HEK293 (cell line): ENCODE measurements around the gene SLC13A3.

Experiments used
- CTCF ChIA-PET: fragments of 350-600 bp; formaldehyde crosslinking; extraction: SDS; loops from one replicate; lab custom pipeline; 2021; ENCODE audit warnings: antibody characterized with exemption; lab: Yijun Ruan, JAX
- POLR2A ChIA-PET: fragments of 300-600 bp; formaldehyde crosslinking; extraction: SDS; loops from one replicate; lab custom pipeline; 2020; ENCODE audit warnings: antibody characterized with exemption, inconsistent platforms; lab: Yijun Ruan, JAX
- H3K27ac ChIP-seq: fragments of 200-500 bp; sonication (Bioruptor generic); 2 replicates; pipeline ENCODE4 v1.5.1; 2014; ENCODE audit warnings: low read depth, low read length, control low read depth, inconsistent platforms; ENCODE audit errors: extremely low read depth
- H3K36me3 ChIP-seq, 2 experiments: fragments of 200-500 bp in 1 of 2; sonication (Bioruptor generic) in 1 of 2; 1 replicate in 1 of 2; 2 replicates in 1 of 2; pipeline ENCODE4 v1.5.1; 2014 to 2017; ENCODE audit warnings: inconsistent platforms in 2 of 2, low read length in 2 of 2; ENCODE audit not compliant: control insufficient read depth in 2 of 2, insufficient read depth in 1 of 2
- H3K4me1 ChIP-seq: fragments of 200-500 bp; sonication (Bioruptor generic); 2 replicates; pipeline ENCODE4 v1.5.1; 2014; ENCODE audit warnings: mild to moderate bottlenecking, low read length, inconsistent platforms; ENCODE audit not compliant: control insufficient read depth, insufficient read depth
- H3K4me3 ChIP-seq: 2 replicates; pipeline ENCODE4 v1.5.1; 2011; ENCODE audit warnings: low read depth, mild to moderate bottlenecking, control low read depth, low read length, moderate library complexity
- H3K9me3 ChIP-seq: fragments of 200-500 bp; sonication (Bioruptor generic); 2 replicates; pipeline ENCODE4 v1.5.1; 2014; ENCODE audit warnings: low read depth, low read length, inconsistent platforms; ENCODE audit not compliant: control insufficient read depth, insufficient read depth
- BCL11B ChIP-seq: fragments of 450-650 bp; formaldehyde crosslinking; IDR thresholded peaks from 2 replicates; pipeline ENCODE4 v1.5.1; 2016; ENCODE audit warnings: low read depth, missing biosample characterization, missing genetic modification characterization
- KLF1 ChIP-seq: fragments of 450-650 bp; formaldehyde crosslinking; IDR thresholded peaks from 2 replicates; pipeline ENCODE4 v1.5.1; 2016; ENCODE audit warnings: missing biosample characterization, missing genetic modification characterization
- PRDM2 ChIP-seq: fragments of 450-650 bp; formaldehyde crosslinking; IDR thresholded peaks from 2 replicates; pipeline ENCODE4 v1.5.1; 2016; ENCODE audit warnings: missing biosample characterization, missing genetic modification characterization, borderline replicate concordance
- PRDM4 ChIP-seq: fragments of 450-650 bp; formaldehyde crosslinking; IDR thresholded peaks from 2 replicates; pipeline ENCODE4 v1.5.1; 2017; ENCODE audit warnings: missing biosample characterization, missing genetic modification characterization
- PRDM6 ChIP-seq: fragments of 450-650 bp; formaldehyde crosslinking; IDR thresholded peaks from 2 replicates; pipeline ENCODE4 v1.5.1; 2017; ENCODE audit warnings: missing biosample characterization, missing genetic modification characterization
- WT1 ChIP-seq: fragments of 450-650 bp; formaldehyde crosslinking; IDR thresholded peaks from 2 replicates; pipeline ENCODE4 v1.5.1; 2016; ENCODE audit warnings: missing biosample characterization, missing genetic modification characterization
- ZBTB10 ChIP-seq: fragments of 450-650 bp; formaldehyde crosslinking; IDR thresholded peaks from 2 replicates; pipeline ENCODE4 v1.5.1; 2016; ENCODE audit warnings: missing biosample characterization, missing genetic modification characterization
- ZEB2 ChIP-seq: fragments of 450-650 bp; formaldehyde crosslinking; IDR thresholded peaks from 2 replicates; pipeline ENCODE4 v1.5.1; 2016; ENCODE audit warnings: missing biosample characterization, missing genetic modification characterization
- ZNF114 ChIP-seq: fragments of 450-650 bp; formaldehyde crosslinking; IDR thresholded peaks from 2 replicates; pipeline ENCODE4 v1.5.0; 2017; ENCODE audit warnings: missing biosample characterization, missing genetic modification characterization
- ZNF184 ChIP-seq: fragments of 450-650 bp; IDR thresholded peaks from 2 replicates; pipeline ENCODE4 v1.5.1; 2018; ENCODE audit warnings: missing biosample characterization, mild to moderate bottlenecking, missing genetic modification characterization
- ZNF202 ChIP-seq: fragments of 450-650 bp; formaldehyde crosslinking; IDR thresholded peaks from 2 replicates; pipeline ENCODE4 v1.5.1; 2016; ENCODE audit warnings: missing biosample characterization, missing genetic modification characterization, borderline replicate concordance
- ZNF266 ChIP-seq: fragments of 450-650 bp; formaldehyde crosslinking; IDR thresholded peaks from 2 replicates; pipeline ENCODE4 v1.5.1; 2016; ENCODE audit warnings: missing biosample characterization, missing genetic modification characterization, low read depth
- ZNF398 ChIP-seq: fragments of 450-650 bp; formaldehyde crosslinking; IDR thresholded peaks from 2 replicates; pipeline ENCODE4 v1.5.1; 2017; ENCODE audit warnings: missing biosample characterization, missing genetic modification characterization
- ZNF529 ChIP-seq: fragments of 450-650 bp; formaldehyde crosslinking; IDR thresholded peaks from 2 replicates; pipeline ENCODE4 v1.5.1; 2017; ENCODE audit warnings: missing genetic modification characterization, missing biosample characterization; ENCODE audit not compliant: insufficient replicate concordance
- ZNF530 ChIP-seq: fragments of 450-650 bp; formaldehyde crosslinking; IDR thresholded peaks from 2 replicates; pipeline ENCODE4 v1.5.1; 2016; ENCODE audit warnings: low read depth, missing biosample characterization, missing genetic modification characterization
- ZNF629 ChIP-seq: fragments of 450-650 bp; formaldehyde crosslinking; IDR thresholded peaks from 2 replicates; pipeline ENCODE4 v1.5.1; 2017; ENCODE audit warnings: missing biosample characterization, missing genetic modification characterization
- ZNF837 ChIP-seq: fragments of 450-650 bp; formaldehyde crosslinking; IDR thresholded peaks from 2 replicates; pipeline ENCODE4 v1.5.1; 2016; ENCODE audit warnings: missing biosample characterization, missing genetic modification characterization

Gene SLC13A3

GRCh38 chr20:46512943-46513844 is 138.1 kb downstream of the SLC13A3 start, which contains the start of gene ZNF334 (continued):
- TF ChIP-seq PRDM6 (tag by site-specific recombination), result no peak
- TF ChIP-seq ZBTB10 (tag by site-specific recombination), result no peak
- no peak for TF ChIP-seq ZNF530 (tag by site-specific recombination)
- TF ChIP-seq ZNF184 (tag by site-specific recombination), result no peak
- TF ChIP-seq ZEB2, result peak; percentile 37; the same call in 1 of the 2 replicates
- TF ChIP-seq KLF1 (tag by site-specific recombination), result peak; percentile 35; the same call in 1 of the 2 replicates
- peak; percentile 18; the same call in 1 of the 2 replicates for TF ChIP-seq ZNF629 (tag by site-specific recombination)
- TF ChIP-seq ZNF529 (tag by site-specific recombination), result no peak
- TF ChIP-seq BCL11B, result no peak
- no peak for TF ChIP-seq ZNF266 (tag by site-specific recombination)
- no peak for TF ChIP-seq PRDM4 (tag by site-specific recombination)
- TF ChIP-seq, all 188 proteins: peak for 32

GRCh38 chr20:46509523-46509922 is 141.7 kb downstream of the SLC13A3 start:
- POLR2A ChIA-PET, result no interaction called here
- CTCF ChIA-PET, result no interaction called here
- H3K4me3 ChIP-seq, result no peak overlapping the region
- TF ChIP-seq ZNF398 (tag by site-specific recombination) (no peak), ZNF837 (tag by site-specific recombination) (no peak), ZNF202 (tag by site-specific recombination) (no peak), PRDM2 (tag by site-specific recombination) (no peak), WT1 (tag by site-specific recombination) (no peak), ZNF114 (tag by site-specific recombination) (no peak)
- TF ChIP-seq, all 188 proteins: peak for 0
- H3K27ac ChIP-seq, result no peak overlapping the region
- H3K9me3 ChIP-seq, result no peaks in the 10 kb centered on the region
- peaks cover 0 to 4% of the 10 kb centered on the region in 2 experiments; a peak in 1 of 3 replicates for H3K36me3 ChIP-seq
- H3K4me1 ChIP-seq, result no peaks in the 10 kb centered on the region
